Central memory CD8-positive, alpha-beta T cell (primary cell): Measurements from ENCODE around the gene BCAM.
"Not testable (repeated sequence)": the region's sequence is repeated elsewhere in the genome, so short reads cannot be mapped to it uniquely, and the experiment has no call there.

Source experiments
- ATAC-seq: fragments of 150-1000 bp; cut with Tn5 transposase; replicated peaks from 2 replicates; pipeline ENCODE4 v1.10.0; 2022; ENCODE audit warnings: mild to moderate bottlenecking, moderate FRiP score, moderate number of reproducible peaks; ENCODE audit not compliant: poor library complexity, severe bottlenecking; ENCODE audit errors: extremely low read depth
- DNase-seq, 2 donors: peaks; one replicate each; pipeline ENCODE4 v3.0.0; 2021; ENCODE audit warnings: low spot score in 2 of 2
- H3K27ac Mint-ChIP-seq: one replicate; pipeline ENCODE4 v1.8.0; 2022; ENCODE audit warnings: low read depth, mild to moderate bottlenecking, moderate library complexity, mixed read lengths
- H3K27me3 Mint-ChIP-seq: one replicate; pipeline ENCODE4 v1.8.0; 2022; ENCODE audit warnings: mixed read lengths
- H3K36me3 Mint-ChIP-seq: one replicate; pipeline ENCODE4 v1.8.0; 2022; ENCODE audit warnings: mild to moderate bottlenecking, moderate library complexity, mixed read lengths; ENCODE audit not compliant: insufficient read depth
- H3K4me1 Mint-ChIP-seq: one replicate; pipeline ENCODE4 v1.8.0; 2022; ENCODE audit warnings: mixed read lengths
- H3K4me3 Mint-ChIP-seq: one replicate; pipeline ENCODE4 v1.8.0; 2022; ENCODE audit warnings: mild to moderate bottlenecking, moderate library complexity, mixed read lengths
- H3K9me3 Mint-ChIP-seq: one replicate; pipeline ENCODE4 v1.8.0; 2022; ENCODE audit warnings: mixed read lengths

BCAM gene

GRCh38 chr19:44855606-44856005 is 46.7 kb downstream of the BCAM start:
- ATAC-seq: no peak
- Mint-ChIP-seq H3K27ac (no peak overlapping the region), H3K36me3 (no peaks in the 10 kb centered on the region), H3K4me1 (no peaks in the 10 kb centered on the region), H3K4me3 (no peak overlapping the region), H3K9me3 (no peaks in the 10 kb centered on the region), H3K27me3 (peaks cover 30% of the 10 kb centered on the region)
- DNase-seq: no peak

GRCh38 chr19:44856421-44857083 is 47.6 kb downstream of the BCAM start:
- Mint-ChIP-seq H3K36me3 (no peaks in the 10 kb centered on the region), H3K27me3 (peaks cover 29% of the 10 kb centered on the region), H3K4me1 (no peaks in the 10 kb centered on the region), H3K27ac (no peak overlapping the region), H3K4me3 (no peak overlapping the region), H3K9me3 (no peaks in the 10 kb centered on the region)
- ATAC-seq (no peak), DNase-seq (no peak)

- H3K4me3 Mint-ChIP-seq: no peak overlapping the region
- no peaks in the 10 kb centered on the region for H3K4me1 Mint-ChIP-seq
- H3K36me3 Mint-ChIP-seq: no peaks in the 10 kb centered on the region
- no peak overlapping the region for H3K27ac Mint-ChIP-seq
- no peaks in the 10 kb centered on the region for H3K9me3 Mint-ChIP-seq
- DNase-seq (no peak), ATAC-seq (no peak)
- peaks cover 24% of the 10 kb centered on the region for H3K27me3 Mint-ChIP-seq
Measured at GRCh38 chr19:44857837-44858236, 48.9 kb downstream of the BCAM start.

- peaks cover 32% of the 10 kb centered on the region for H3K27me3 Mint-ChIP-seq
- not testable (repeated sequence) for H3K36me3 Mint-ChIP-seq, ATAC-seq, DNase-seq, H3K4me1 Mint-ChIP-seq, H3K27ac Mint-ChIP-seq, H3K9me3 Mint-ChIP-seq, H3K4me3 Mint-ChIP-seq
Measured at GRCh38 chr19:44861576-44861975, 52.7 kb downstream of the BCAM start.

- ATAC-seq (no peak), DNase-seq (no peak)
- Mint-ChIP-seq H3K36me3 (no peaks in the 10 kb centered on the region), H3K4me1 (no peaks in the 10 kb centered on the region), H3K4me3 (no peak overlapping the region), H3K27ac (no peak overlapping the region), H3K9me3 (no peaks in the 10 kb centered on the region), H3K27me3 (peaks cover 26% of the 10 kb centered on the region)
Measured at GRCh38 chr19:44863990-44864389, 55.1 kb downstream of the BCAM start.

- Mint-ChIP-seq H3K27ac (no peak overlapping the region), H3K4me1 (no peaks in the 10 kb centered on the region), H3K36me3 (no peaks in the 10 kb centered on the region), H3K27me3 (peaks cover 22% of the 10 kb centered on the region), H3K9me3 (no peaks in the 10 kb centered on the region), H3K4me3 (no peak overlapping the region)
- DNase-seq (no peak), ATAC-seq (no peak)
Measured at GRCh38 chr19:44865196-44865767, 56.4 kb downstream of the BCAM start.

- no peaks in the 10 kb centered on the region for H3K4me1 Mint-ChIP-seq
- no peaks in the 10 kb centered on the region for H3K36me3 Mint-ChIP-seq
- no peak overlapping the region for H3K27ac Mint-ChIP-seq
- no peaks in the 10 kb centered on the region for H3K9me3 Mint-ChIP-seq
- peaks cover 15% of the 10 kb centered on the region for H3K27me3 Mint-ChIP-seq
- no peak overlapping the region for H3K4me3 Mint-ChIP-seq
- no peak for DNase-seq
- ATAC-seq: no peak
Measured at GRCh38 chr19:44866664-44867063, 57.8 kb downstream of the BCAM start.

GRCh38 chr19:44867578-44867977 is 58.7 kb downstream of the BCAM start:
- peaks cover 17% of the 10 kb centered on the region for H3K27me3 Mint-ChIP-seq
- H3K27ac Mint-ChIP-seq: no peak overlapping the region
- no peaks in the 10 kb centered on the region for H3K36me3 Mint-ChIP-seq
- no peaks in the 10 kb centered on the region for H3K9me3 Mint-ChIP-seq
- no peak overlapping the region for H3K4me3 Mint-ChIP-seq
- DNase-seq (no peak), ATAC-seq (no peak)
- H3K4me1 Mint-ChIP-seq: no peaks in the 10 kb centered on the region

- no peaks in the 10 kb centered on the region for H3K9me3 Mint-ChIP-seq
- H3K27me3 Mint-ChIP-seq: peaks cover 33% of the 10 kb centered on the region
- peaks cover 1% of the 10 kb centered on the region for H3K36me3 Mint-ChIP-seq
- H3K4me1 Mint-ChIP-seq: no peaks in the 10 kb centered on the region
- no peak for ATAC-seq
- H3K27ac Mint-ChIP-seq: no peak overlapping the region
- H3K4me3 Mint-ChIP-seq: no peak overlapping the region
- DNase-seq: no peak
Measured at GRCh38 chr19:44869733-44870470, 61.0 kb downstream of the BCAM start.
